H4 (cell line): Measurements from ENCODE around the gene KHNYN. TPM values are rescaled to one million over a fixed set of nuclear protein-coding genes. Genes with fewer than 3 reads are reported as not detected.

Experiments used
- DNase-seq: peaks from one replicate; pipeline ENCODE4 v3.0.0-alpha.2; 2015; ENCODE audit warnings: low spot score
- total RNA-seq: library from RNA; depleted of rRNA; stranded (reverse); fragments of >200 nt; shearing (Covaris generic); gene quantifications from 2 replicates; pipeline ENCODE4 v1.2.3, GENCODE V29; 2014

Gene KHNYN
- total RNA-seq, 1 experiment from 2014 or later, result 12.8 TPM

DNA sequence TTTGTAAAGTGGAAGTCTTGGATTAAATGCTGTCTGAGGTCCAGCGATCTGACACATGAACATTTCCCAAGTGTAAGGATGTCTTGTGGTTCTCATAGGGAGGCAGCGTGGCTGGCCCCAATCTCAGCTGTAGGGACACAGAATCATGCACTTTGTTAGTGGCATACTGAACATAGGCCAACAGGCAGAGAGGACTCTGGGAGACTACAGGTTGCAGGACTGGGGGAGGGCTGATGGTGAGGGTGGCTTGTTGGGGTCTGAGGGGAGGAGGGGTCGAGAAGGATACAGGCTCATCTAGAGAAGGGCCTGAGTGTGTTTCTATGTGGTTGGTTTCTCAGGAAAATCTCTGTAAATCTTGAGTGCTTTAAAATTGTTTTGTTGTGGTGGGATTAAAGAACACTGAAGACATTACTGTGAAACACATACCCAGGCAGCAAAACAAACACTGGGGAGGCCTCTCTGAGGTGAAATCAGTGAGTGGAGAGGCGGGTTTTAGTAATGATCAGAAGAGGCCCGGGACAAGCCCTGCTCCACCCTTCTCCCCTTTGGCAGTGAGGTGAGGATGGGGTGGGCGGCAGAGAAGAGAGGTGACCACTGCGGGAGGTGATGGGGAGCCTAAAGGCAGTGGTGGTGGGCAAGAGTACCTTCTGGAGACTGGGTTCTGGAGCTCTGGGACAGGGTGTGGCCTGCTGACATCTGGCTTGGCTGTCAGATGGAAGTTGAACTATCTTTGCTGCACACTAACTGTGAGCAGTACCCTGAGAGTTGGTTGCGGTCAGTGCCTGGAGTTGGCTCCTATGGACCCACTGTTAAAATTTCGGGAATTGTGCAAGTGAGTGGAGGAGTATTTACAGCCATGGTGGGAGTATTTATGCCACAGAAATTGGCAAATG, 27.7 kb upstream of the KHNYN start:
- DNase-seq, result no peak

DNA sequence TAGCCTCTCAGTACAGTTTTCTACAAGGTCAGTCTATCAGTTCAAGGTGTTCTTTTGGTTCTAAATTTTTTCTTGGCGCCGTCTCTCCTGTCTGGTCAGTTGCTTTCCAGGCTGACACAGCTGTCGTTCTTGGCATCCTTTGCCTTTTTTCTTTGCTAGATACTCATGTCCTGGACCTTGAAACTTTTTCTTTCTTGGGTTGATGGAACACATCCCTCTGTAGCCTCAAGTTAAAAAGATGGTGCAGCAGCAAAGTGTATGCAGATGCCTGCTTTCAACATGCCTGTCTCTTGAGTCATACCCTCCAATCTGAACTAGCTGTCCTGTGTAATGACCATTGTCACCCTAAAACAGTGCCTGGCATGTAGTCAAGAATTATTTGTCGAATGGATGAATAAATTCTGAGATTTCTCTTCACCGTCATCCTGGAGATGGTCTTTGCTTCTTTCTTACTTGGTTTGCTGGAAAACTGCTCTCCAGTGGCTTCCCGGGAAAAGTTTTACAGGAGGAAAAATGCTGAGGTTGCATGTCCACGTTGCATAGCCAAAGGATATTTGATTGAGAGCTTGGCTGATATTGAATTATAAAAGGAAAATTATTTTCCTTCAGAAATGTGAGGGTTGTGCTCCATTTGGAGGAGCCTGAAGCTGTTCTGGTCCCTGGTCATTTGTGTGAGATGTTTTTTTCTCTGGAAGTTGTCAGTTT, 26.3 kb upstream of the KHNYN start:
- DNase-seq, result no peak

DNA sequence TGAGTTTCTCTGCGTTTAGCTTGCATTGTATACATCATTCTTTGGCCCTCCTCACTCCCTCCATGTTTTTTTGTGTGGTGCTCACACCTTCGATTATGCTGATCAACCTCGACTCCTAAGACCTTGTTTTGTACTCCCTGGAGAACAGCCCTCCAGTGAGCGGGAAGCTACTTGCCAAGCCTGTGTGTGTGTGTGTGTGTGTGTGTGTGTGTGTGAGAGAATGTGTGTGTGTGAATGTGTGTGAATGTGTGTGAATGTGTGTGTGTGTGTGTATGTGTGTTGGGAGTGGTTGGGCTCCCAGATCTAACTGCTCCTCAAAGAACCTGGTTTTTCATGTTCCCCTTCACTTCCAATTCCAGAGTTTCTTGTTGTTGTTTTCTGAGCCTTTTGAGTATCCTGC, 24.9 kb upstream of the KHNYN start:
- DNase-seq, result no peak

DNA sequence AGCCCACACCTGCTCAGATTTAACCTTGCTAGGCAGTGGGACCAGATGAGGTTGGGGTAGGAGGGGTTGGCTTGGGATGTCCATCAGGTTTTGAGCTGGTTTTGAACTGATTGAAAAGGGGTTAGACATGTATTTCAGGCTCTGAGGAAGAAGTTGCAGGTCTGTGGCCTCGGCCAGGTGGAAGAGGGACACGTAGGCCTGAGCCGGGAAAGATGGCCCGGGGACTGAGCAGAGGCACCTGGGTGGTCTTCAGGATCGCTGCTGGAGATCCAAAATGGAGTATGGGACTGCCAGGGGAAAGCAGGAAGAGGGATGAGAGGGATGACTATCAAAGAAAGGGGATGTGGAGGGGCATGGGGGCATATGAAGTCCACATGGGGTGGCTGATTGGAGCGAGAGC, 23.3 kb upstream of the KHNYN start:
- no peak for DNase-seq

DNA sequence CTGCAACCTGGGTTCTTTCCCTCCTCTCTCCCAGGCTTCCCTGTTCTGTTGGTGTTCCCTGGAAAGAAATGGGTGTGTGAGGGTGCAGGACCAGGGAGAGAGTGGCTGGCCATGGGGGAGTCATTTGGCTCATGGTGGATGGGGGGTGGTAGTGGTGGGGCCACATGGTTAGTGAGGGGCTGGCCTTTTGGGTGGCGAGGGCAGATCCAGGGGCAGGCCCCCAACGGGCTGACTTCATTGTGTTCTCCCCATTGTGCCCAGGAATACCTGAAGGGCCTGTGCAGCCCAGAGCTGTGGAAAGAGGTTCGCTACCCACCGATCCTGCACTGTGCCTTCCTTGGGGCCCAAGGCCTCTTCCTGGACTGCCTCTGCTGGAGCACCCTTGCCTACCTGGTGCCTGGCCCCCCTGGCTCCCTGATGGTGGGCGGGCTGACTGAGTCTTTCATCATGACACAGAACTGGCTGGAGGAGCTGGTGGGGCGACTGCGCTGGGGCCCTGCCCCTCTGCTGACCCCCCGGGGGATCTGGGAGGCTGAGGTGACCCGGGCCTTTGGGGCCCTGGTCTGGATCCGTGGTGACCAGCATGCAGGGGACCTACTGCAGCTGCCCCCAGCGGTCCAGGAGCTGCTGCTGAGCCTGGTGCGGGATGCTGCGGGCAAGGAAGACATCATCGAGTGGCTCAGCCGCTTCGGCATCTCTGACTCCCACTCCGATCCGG, 22.0 kb upstream of the KHNYN start:
- DNase-seq, result no peak

DNA sequence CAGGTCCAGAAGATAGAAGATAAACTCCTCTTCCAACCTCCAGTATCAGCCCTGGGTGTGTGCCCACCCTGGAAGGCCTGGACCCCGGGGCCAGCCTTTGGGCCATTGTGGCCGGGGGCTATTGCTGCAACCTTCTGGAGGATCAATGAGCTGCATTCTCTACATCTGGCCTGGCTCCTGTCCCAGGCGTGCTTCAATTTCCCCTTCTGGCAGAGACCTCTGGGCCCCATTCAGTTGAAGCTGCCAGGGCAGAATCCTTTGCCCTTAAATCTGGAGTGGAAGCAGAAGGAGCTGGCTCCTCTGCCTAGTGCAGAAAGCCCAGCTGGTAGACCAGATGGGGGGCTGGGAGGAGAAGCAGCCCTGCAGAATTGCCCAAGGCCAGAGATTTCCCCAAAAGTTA, 21.0 kb upstream of the KHNYN start:
- DNase-seq, result no peak

DNA sequence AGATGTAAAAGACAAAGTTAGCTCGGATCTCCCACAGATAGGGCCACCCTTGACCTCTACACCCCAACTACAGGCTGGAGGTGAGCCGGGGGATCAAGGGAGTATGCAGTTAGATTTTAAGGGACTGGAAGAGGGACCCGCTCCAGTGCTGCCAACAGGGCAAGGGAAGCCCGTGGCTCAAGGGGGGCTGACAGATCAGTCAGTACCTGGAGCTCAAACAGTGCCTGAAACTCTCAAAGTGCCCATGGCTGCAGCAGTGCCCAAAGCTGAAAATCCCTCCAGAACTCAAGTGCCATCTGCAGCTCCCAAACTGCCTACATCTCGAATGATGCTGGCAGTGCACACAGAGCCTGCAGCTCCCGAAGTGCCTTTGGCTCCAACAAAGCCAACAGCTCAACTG, 20.6 kb upstream of the KHNYN start:
- no peak for DNase-seq

DNA sequence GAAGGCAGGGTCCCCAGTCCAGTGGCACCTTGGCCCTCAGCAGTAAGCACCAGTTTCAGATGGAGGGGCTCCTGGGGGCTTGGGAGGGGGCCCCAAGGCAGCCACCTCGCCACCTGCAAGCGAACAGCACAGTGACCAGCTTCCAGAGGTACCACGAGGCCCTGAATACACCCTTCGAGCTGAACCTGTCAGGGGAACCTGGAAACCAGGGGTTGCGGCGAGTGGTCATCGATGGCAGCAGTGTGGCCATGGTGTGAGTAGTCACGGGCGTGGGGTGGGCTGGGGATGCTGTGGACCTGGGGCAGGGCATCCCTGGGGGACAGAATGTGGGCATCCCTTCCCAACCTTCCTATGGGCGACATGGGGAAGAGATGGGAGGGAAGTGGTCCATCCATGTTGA, 19.8 kb upstream of the KHNYN start:
- DNase-seq, result no peak

DNA sequence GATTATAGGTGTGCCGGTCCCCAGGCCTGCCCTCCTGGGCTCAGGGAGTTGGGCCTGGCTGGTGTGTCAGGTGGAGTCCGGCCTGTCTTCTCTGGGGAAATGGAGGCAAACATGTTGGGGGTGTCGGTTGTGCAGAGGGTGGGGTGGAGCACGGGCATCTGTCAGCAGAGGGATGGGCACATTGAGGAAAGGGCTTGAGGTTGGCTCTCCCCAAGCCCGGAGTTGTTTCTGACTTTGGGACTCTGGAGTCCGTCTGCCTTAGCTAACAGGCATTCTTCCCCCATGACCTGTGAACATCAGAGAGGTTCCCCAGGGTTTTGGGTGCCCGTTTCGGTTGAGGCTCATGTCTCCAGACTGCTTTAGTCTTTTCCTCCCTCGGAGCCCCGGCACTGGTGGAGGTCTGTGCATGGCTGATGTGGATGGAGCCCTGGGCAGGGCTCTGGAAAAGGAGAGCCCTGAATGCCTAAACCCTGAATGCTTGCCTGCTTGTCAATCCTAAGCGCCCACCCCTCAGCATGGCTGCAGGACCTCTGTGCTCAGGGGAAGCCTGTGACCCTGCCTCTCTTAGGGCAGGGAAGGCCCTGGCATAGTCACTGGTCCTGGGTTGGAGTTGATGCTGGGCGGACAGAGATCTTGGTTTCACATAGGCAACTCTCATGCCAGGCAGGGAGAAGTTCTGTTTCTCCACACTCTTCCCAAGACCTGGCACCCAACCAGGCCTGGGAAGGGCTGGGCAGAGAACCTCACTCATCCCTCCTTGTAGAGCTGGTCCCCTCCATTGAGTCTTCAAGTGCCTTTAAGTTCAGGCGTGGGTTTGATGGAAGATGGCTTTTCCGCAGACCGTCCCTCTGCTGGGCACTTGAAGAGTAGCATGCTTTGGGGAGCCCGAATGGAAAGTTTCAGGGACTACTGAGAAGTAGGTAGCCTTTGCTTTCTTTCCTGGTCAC, 18.0 kb upstream of the KHNYN start:
- DNase-seq, result peak; percentile 40

DNA sequence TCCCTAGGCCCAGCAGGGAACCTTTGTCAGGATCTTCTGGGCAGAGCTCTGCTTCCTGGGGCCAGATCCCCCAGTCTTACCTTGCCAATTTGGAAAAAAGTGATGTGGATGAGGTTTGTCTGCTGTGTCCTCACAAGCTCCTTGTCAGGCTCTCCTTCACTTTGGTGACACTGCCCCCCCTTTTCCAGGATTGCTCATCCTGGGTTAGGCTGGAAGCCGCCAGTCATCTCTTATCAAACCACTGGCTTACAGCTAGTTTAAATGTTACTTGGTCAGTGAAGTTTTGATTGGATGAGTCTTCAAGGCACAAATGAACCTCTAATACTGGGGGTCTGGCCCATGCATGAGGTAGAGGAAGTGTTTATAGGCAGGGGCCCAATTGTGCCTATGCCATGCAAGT, 15.7 kb upstream of the KHNYN start:
- no peak for DNase-seq

DNA sequence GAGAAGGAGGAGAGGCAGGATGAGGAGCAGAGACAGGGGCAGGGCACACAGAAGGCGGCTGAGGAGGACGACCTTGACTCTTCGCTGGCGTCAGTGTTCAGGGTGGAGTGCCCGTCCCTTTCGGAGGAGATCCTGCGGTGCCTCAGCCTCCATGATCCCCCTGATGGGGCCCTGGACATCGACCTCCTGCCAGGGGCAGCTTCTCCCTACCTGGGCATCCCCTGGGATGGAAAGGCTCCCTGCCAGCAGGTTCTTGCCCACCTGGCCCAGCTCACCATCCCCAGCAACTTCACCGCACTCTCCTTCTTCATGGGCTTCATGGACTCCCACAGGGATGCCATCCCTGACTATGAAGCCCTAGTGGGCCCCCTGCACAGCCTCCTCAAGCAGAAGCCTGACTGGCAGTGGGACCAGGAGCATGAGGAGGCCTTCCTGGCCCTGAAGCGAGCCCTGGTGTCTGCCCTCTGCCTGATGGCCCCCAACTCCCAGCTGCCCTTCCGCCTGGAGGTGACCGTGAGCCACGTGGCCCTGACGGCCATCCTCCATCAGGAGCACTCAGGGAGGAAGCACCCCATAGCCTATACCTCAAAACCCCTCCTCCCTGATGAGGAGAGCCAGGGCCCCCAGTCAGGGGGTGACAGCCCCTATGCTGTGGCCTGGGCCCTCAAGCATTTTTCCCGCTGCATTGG, 14.9 kb upstream of the KHNYN start:
- DNase-seq, result no peak

DNA sequence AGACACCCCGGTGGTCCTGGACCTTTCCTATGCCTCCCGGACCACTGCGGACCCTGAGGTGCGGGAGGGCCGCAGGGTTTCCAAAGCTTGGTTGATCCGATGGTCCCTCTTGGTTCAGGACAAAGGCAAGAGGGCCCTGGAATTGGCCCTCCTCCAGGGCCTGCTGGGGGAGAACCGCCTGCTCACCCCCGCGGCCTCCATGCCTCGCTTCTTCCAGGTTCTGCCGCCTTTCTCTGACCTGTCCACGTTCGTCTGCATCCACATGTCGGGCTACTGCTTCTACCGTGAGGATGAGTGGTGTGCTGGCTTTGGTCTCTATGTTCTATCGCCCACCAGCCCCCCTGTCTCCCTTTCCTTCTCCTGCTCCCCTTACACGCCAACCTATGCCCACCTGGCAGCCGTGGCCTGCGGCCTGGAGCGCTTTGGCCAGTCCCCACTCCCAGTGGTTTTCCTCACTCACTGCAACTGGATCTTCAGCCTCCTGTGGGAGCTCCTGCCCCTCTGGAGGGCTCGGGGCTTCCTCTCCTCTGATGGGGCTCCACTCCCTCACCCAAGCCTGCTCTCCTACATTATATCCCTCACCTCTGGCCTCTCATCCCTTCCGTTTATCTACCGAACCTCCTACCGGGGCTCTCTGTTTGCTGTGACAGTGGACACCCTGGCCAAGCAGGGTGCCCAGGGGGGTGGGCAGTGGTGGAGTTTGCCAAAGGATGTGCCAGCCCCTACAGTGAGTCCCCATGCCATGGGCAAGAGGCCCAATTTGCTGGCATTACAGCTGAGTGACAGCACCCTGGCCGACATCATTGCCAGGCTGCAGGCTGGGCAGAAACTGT, 14.1 kb upstream of the KHNYN start:
- no peak for DNase-seq

DNA sequence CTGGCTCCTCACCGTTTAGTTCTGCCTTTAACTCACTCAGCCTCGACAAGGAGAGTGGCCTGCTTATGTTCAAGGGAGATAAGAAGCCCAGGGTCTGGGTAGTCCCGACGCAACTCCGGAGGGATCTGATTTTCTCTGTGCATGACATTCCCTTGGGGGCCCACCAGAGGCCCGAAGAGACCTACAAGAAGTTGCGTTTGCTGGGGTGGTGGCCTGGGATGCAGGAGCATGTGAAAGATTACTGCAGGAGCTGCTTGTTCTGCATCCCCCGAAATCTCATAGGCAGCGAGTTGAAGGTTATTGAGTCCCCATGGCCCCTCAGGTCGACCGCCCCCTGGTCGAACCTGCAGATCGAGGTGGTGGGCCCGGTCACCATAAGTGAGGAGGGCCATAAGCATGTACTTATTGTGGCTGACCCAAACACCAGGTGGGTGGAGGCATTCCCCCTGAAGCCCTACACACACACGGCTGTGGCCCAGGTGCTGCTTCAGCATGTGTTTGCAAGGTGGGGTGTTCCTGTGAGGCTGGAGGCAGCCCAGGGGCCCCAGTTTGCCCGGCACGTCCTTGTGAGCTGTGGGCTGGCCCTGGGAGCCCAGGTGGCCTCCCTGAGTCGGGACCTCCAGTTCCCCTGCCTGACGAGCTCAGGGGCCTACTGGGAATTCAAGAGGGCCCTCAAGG, 13.4 kb upstream of the KHNYN start:
- DNase-seq, result no peak

DNA sequence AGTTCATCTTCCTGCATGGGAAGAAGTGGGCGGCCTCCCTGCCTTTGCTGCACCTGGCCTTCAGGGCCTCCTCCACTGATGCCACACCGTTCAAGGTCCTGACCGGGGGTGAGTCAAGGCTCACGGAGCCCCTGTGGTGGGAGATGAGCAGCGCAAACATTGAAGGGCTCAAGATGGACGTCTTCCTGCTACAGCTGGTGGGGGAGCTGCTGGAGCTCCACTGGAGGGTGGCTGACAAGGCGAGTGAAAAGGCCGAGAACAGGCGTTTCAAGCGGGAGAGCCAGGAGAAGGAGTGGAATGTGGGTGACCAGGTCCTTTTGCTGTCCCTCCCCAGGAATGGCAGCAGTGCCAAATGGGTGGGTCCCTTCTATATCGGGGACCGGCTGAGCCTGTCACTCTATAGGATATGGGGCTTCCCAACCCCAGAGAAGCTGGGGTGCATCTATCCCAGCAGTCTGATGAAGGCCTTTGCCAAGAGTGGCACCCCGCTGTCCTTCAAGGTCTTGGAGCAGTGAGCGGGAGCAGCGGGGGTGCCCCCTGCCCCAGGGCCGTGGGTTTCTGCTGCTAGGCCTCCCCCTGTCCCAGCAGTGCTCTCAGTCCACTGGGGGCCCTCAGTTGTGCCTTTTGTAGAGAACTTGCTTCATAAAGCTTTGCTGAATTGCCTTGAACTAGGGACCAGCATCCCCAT, 12.7 kb upstream of the KHNYN start:
- no peak for DNase-seq

DNA sequence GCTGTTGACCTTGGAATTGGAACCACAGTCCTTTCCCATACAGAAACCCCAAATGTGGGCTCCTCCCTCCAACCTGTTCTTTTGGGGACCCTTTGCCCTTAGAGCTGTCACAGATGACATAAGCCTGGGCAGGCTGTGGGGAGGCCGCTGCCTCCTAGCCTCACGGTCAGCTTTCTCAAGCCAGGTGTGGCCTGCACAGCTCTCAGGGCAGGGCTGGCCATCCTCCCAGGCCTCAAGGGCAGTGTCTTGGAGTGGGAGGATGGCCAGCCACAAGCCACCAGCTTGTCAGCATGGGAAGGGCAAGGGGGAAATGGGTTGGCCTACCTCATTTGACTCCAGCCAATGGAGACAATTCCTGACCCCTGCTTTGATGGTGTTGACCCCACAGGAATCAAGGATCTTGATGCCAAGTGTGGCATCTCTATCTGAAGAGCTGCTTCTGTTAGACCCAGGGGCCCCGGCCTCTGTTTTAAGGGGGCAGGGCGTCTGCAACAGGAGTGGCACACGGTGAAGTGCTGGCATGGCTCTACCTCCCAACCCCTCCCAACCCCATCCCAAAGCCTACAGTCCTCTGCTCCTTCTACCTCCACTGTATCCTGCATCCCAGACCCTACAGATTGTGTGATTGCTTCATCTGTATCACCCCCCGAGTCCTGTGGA, 11.8 kb upstream of the KHNYN start:
- DNase-seq, result no peak

DNA sequence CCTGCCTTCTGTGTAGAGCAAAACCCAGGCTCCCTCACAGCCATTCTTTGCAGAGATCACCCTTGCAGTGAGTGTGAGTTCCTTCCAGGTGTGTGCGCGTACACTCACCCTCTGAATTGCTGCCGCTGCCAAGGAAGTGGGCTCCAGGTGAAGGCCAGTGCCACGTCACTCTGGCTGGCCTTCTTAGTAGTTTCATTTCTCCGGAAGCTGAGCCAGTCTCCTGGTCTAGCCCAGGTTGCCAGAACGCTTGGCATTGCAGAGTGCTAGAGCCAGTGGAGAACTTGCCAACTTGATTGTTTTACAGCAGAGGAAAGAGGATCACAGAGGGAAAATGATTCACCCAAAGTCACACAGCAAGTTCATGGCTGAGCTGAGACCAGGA, 11.3 kb upstream of the KHNYN start:
- DNase-seq, result no peak

DNA sequence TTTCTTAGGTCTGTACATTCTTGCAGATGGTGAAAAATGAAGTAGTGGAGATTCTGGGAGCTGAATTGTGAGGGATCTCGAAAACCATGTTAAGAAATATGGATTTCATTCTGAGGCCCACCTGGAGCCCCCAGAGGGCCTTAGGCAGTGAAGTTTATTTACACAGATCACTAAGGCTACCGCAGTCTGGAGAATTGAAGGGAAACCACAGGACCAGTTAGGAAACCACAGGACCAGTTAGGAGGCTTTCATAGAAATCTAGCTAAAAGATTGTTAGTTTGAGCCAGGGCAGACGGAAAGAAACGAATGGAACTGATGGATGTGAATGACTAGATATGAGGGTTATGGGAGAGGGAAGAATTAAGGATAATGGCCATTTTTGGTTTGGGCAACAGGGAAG, 7.5 kb upstream of the KHNYN start:
- DNase-seq, result no peak
